GM13976 (cell line): ENCODE results near the gene HOXA6.

Source experiments
- DNase-seq: peaks from one replicate; pipeline ENCODE4 v3.0.0; 2012; ENCODE audit warnings: low spot score
- CTCF ChIP-seq: IDR thresholded peaks from 2 replicates; pipeline ENCODE4 v1.5.1; 2012; ENCODE audit warnings: borderline replicate concordance, mild to moderate bottlenecking; ENCODE audit not compliant: insufficient read depth; ENCODE audit errors: extremely low read depth, missing control alignments, control extremely low read depth
- in situ Hi-C: fragments of 300-500 bp; cut with MboI; formaldehyde crosslinking; loops from one replicate; pipeline ENCODE4 v1.12.0; 2022; ENCODE audit warnings: low sequenced_read_pairs, mixed read lengths, inconsistent platforms; ENCODE audit not compliant: unreplicated experiment

The HOXA6 gene

GRCh38 chr7:27123477-27124053 lies 24.0 kb downstream of the HOXA6 start:
- DNase-seq = no peak
- TF ChIP-seq CTCF = no peak
- in situ Hi-C loops = no loop called here

GRCh38 chr7:27123007-27123476 lies 24.5 kb downstream of the HOXA6 start:
- no peak for DNase-seq
- no peak for TF ChIP-seq CTCF
- in situ Hi-C loops = no loop called here

- no peak for TF ChIP-seq CTCF
- DNase-seq = no peak
- in situ Hi-C loops = no loop called here
Observed at GRCh38 chr7:27122077-27122910, 25.3 kb downstream of the HOXA6 start.

GRCh38 chr7:27121684-27122076 lies 25.9 kb downstream of the HOXA6 start:
- in situ Hi-C loops = no loop called here

GRCh38 chr7:27119412-27119911 lies 28.1 kb downstream of the HOXA6 start:
- no peak for TF ChIP-seq CTCF
- in situ Hi-C loops = no loop called here
- no peak for DNase-seq

More at GRCh38 chr7:27121684-27122076, 25.9 kb downstream of the HOXA6 start:
- DNase-seq = no peak
- no peak for TF ChIP-seq CTCF

- in situ Hi-C loops = no loop called here
- DNase-seq = no peak
- TF ChIP-seq CTCF = no peak
Observed at GRCh38 chr7:27118580-27118979, 29.0 kb downstream of the HOXA6 start.
